Transverse colon (tissue), 4 donors: ENCODE results near the gene SERPINB6. TPM values are rescaled to one million over a fixed set of nuclear protein-coding genes. Genes with fewer than 3 reads are reported as not detected.
A peak's percentile ranks its signal among the peaks of the same experiment; 100 is the strongest.

Source experiments
- DNase-seq: peaks from one replicate; pipeline ENCODE4 v3.0.0-alpha.2; 2019
- H3K27ac ChIP-seq, 4 donors: fragments of 200-600 bp; sonication (generic); 2 replicates each; pipeline ENCODE4 v1.5.1; 2016 to 2018; ENCODE audit warnings: inconsistent platforms in 4 of 4
- H3K27me3 ChIP-seq: fragments of 200-600 bp; sonication (generic); 2 replicates; pipeline ENCODE4 v1.5.1; 2017; ENCODE audit warnings: inconsistent platforms
- H3K36me3 ChIP-seq, 4 donors: fragments of 200-600 bp; sonication (generic); 2 replicates each; pipeline ENCODE4 v1.5.1; 2017 to 2019; ENCODE audit warnings: inconsistent platforms in 4 of 4
- H3K4me1 ChIP-seq, 4 donors: fragments of 200-600 bp; sonication (generic); 2 replicates each; pipeline ENCODE4 v1.5.1; 2017 to 2020; ENCODE audit warnings: inconsistent platforms in 4 of 4
- H3K4me3 ChIP-seq, 4 donors: fragments of 200-600 bp; sonication (generic); 1 replicate in 1 of 4; 2 replicates in 3 of 4; pipeline versions ENCODE4 v1.5.1 to v1.6.1; 2017 to 2019; ENCODE audit warnings: inconsistent platforms in 4 of 4
- H3K9me3 ChIP-seq, 2 donors: fragments of 200-600 bp; sonication (generic); 2 replicates each; pipeline ENCODE4 v1.5.1; 2017 to 2019; ENCODE audit warnings: inconsistent platforms in 2 of 2
- EP300 ChIP-seq: sonication (generic); formaldehyde crosslinking; IDR thresholded peaks from one replicate; pipeline ENCODE4 v1.6.1; 2017; ENCODE audit warnings: antibody characterized with exemption, low read depth
- POLR2A ChIP-seq: fragments of 450-650 bp; IDR thresholded peaks from one replicate; pipeline ENCODE4 v1.6.1; 2016; ENCODE audit warnings: antibody characterized with exemption, mild to moderate bottlenecking, moderate library complexity
- POLR2AphosphoS5 ChIP-seq, 3 donors: sonication (generic); formaldehyde crosslinking; IDR thresholded peaks; one replicate each; pipeline ENCODE4 v1.6.1; 2016; ENCODE audit warnings: antibody characterized with exemption in 3 of 3
- WGBS, 2 donors: methylation state at CpG; one replicate each; pipeline ENCODE4 v1.1.5; 2018; ENCODE audit warnings: low coverage in 1 of 2; 5-methylcytosine and 5-hydroxymethylcytosine counted together
- in situ Hi-C, 4 donors: fragments of 200-750 bp; cut with MboI; loops; one replicate each; pipeline versions ENCODE4 v1.15.0 to v1.15.1; 2017; ENCODE audit warnings: low sequenced_read_pairs in 3 of 4, low pct_ligation_motif_present in 1 of 4, low pct_unique_long_range_greater_than_20kb in 1 of 4
- intact Hi-C: fragments of 100-400 bp; cut with DNase I; formaldehyde crosslinking; loops from one replicate; pipeline ENCODE4 v1.15.1; 2023; ENCODE audit warnings: low total_unique reads
- total RNA-seq, 4 donors: library from RNA; depleted of rRNA; stranded (reverse); fragments of >200 nt; gene quantifications; one replicate each; pipeline ENCODE4 v1.1.0, GENCODE V29; 2016
- TF ChIP-seq, protein P1 (sequence below), 5 experiments: fragments of 200-600 bp in 3 of 5; fragments of 450-650 bp in 2 of 5; sonication (generic) in 3 of 5; IDR thresholded peaks; 1 replicate in 2 of 5; 2 replicates in 3 of 5; pipeline ENCODE4 v1.5.1; 2016 to 2017; ENCODE audit warnings: antibody characterized with exemption in 5 of 5, inconsistent platforms in 3 of 5, mild to moderate bottlenecking in 2 of 5, moderate library complexity in 1 of 5

The SERPINB6 gene
- total RNA-seq, 4 donors from 2014 or later, result 134 to 276 (median 170) TPM

DNA sequence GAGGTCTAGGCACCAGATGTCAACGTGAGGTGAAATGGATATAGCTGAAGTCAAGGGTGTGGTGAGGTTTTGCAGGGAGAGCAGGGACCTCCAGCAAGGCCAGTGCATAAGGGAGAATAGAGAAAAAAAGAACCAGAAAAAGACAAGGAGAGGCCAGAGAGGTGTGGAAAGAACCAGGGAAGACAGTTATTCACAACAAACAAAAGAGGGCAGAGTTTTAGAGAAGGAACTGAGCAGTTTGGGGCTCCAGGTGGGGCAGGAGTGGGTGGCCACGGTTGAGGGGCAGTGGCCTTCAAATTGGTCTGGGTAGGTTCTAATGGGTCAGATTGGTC, 16.7 kb upstream of the SERPINB6 start:
- H3K4me3 ChIP-seq, result peak overlapping the region in 3 of 4 donors; percentile 63 to 88 (median 76)
- H3K4me1 ChIP-seq, result peaks cover 17 to 56% (median 40%) of the 10 kb centered on the region in 4 donors
- DNase-seq, result no peak
- no peaks in the 10 kb centered on the region for H3K9me3 ChIP-seq
- in situ Hi-C loops, result no loop called here
- WGBS, 2 donors, result 15 to 20% methylated on average over 2 of the region's 2 CpGs
- peak overlapping the region; percentile 97 to 99 (median 98) for H3K27ac ChIP-seq
- H3K27me3 ChIP-seq, result no peaks in the 10 kb centered on the region
- H3K36me3 ChIP-seq, result no peaks in the 10 kb centered on the region
- TF ChIP-seq, protein P1, sequence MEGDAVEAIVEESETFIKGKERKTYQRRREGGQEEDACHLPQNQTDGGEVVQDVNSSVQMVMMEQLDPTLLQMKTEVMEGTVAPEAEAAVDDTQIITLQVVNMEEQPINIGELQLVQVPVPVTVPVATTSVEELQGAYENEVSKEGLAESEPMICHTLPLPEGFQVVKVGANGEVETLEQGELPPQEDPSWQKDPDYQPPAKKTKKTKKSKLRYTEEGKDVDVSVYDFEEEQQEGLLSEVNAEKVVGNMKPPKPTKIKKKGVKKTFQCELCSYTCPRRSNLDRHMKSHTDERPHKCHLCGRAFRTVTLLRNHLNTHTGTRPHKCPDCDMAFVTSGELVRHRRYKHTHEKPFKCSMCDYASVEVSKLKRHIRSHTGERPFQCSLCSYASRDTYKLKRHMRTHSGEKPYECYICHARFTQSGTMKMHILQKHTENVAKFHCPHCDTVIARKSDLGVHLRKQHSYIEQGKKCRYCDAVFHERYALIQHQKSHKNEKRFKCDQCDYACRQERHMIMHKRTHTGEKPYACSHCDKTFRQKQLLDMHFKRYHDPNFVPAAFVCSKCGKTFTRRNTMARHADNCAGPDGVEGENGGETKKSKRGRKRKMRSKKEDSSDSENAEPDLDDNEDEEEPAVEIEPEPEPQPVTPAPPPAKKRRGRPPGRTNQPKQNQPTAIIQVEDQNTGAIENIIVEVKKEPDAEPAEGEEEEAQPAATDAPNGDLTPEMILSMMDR (IDR thresholded peaks at IDR 0.05), result no peak
- TF ChIP-seq POLR2A (no peak), EP300 (no peak), POLR2AphosphoS5 (IDR thresholded peaks at IDR 0.05) (no peak)
- intact Hi-C loops, result loop anchor here (5.0 kb wide), 1 partner anchor 36 kb away; no protein-coding TSS in a partner anchor

DNA sequence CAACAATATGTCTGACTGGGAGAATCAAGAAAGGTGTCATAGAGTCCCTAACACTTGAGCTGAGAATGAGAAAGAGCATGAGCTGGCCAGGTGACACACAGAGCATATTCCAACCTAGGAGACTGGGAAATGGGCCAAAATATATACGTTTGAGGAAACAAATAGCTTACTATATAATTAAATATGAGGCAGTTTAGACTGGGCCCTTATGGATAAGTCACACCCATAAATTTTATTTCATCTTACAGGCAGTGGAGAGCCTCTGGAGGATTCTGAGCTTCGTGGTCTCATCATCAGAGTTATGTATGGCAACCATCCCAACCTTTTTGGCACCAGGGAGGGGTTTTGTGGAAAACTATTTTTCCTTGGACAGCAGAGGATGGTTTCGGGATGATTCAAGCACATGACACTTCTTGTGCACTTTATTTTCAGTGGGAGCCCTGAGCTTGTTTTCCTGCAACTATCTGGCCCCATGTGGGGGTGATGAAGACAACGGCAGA, 15.4 kb upstream of the SERPINB6 start:
- no peaks in the 10 kb centered on the region for H3K9me3 ChIP-seq
- H3K27ac ChIP-seq, result peak overlapping the region; percentile 97 to 99 (median 98)
- in situ Hi-C loops (no loop called here), intact Hi-C loops (loop anchor here (5.0 kb wide), 1 partner anchor 34 kb away; no protein-coding TSS in a partner anchor)
- H3K4me1 ChIP-seq, result peaks cover 28 to 68% (median 52%) of the 10 kb centered on the region in 4 donors
- no peaks in the 10 kb centered on the region for H3K27me3 ChIP-seq
- WGBS, 2 donors, result 20% methylated on average over 1 to 4 of the region's 4 CpGs
- no peaks in the 10 kb centered on the region for H3K36me3 ChIP-seq
- no peak overlapping the region for H3K4me3 ChIP-seq
- no peak for DNase-seq
- TF ChIP-seq EP300 (no peak), POLR2A (peak; percentile 41), POLR2AphosphoS5 (IDR thresholded peaks at IDR 0.05) (peak in 2 of 3 donors; percentile 58 to 61)
- TF ChIP-seq, protein P1 (IDR thresholded peaks at IDR 0.05), result no peak

DNA sequence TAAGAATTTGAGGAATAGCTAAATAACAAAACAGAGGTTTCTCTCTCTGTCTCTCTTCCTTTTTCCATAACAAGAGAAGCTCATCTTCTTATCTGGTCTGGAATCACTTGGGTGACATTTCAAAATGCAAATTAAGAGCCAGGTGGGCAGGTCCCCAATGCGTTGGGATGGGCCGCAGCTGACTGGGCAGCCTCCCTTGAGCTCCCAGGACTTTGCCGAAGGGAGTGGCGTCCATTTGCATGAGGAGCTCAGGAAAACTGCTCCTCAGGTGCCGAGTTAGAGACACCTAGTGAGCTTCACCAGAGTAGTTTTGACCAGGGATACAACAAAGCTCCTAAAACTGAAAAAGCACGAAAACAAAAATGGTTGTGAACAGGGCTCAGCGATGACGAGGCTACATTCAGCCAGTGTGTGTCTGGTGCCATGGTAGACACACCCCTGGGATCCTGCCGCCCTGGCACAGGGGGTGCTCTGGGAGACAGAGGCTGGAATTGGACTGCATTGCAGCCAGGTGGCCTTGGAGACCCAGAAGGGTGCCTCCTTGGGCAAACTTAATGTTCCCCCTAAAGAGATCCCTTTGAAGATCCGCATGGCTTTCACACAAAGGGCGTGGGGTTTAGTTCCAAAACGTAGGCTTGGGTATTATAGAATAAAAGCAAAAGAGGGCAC, 13.5 kb upstream of the SERPINB6 start:
- 66% methylated on average over 12 of the region's 12 CpGs; no CpG with 5 or more reads in 1 of the 2 donors for WGBS, 2 donors
- DNase-seq, result peak; percentile 43
- no peaks in the 10 kb centered on the region for H3K9me3 ChIP-seq
- H3K27ac ChIP-seq, result peak overlapping the region; percentile 97 to 99 (median 98)
- intact Hi-C loops, result loop anchor here (5.0 kb wide), 1 partner anchor 33 kb away; no protein-coding TSS in a partner anchor
- in situ Hi-C loops, result no loop called here
- peaks cover 28 to 79% (median 61%) of the 10 kb centered on the region in 4 donors for H3K4me1 ChIP-seq
- no peak for TF ChIP-seq POLR2AphosphoS5 (IDR thresholded peaks at IDR 0.05)
- TF ChIP-seq POLR2A, result no peak
- TF ChIP-seq, protein P1 (IDR thresholded peaks at IDR 0.05), result no peak
- no peak for TF ChIP-seq EP300
- H3K27me3 ChIP-seq, result no peaks in the 10 kb centered on the region
- H3K4me3 ChIP-seq, result peak overlapping the region in 1 of 4 donors; percentile 7
- no peaks in the 10 kb centered on the region for H3K36me3 ChIP-seq

DNA sequence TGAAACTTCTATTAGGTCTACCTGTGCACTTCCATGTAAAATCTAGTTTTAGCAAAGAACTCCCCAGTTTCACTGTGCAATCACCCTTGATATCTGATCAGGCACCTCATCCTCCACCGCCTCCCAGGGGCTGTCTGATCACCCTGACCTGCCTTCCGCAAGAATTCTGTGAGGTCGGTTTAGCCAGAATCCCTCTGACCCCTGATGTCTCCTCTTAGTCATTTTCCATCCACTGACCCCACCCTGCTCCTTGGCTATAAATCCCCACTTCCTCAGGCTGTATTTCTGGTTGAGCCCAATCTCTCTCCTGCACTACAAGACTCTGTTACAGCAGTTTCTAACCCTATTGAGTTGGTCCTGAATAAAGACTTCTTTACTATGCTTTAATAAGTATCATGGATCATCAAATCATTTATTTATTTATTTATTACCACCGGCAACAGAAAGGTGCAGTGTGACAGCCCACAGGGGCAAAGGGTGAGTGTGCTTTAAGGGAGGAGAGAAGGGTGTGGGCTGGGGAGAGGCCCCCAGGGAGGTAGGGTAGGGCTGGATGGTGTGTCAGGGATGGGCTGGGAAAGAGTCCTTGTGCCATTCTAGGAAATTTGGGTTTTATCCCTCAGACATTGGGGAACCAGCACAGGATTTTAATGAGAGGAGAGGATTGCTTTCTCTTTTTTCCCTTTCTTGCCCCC, 11.2 kb upstream of the SERPINB6 start:
- H3K27me3 ChIP-seq, result no peaks in the 10 kb centered on the region
- no peaks in the 10 kb centered on the region for H3K9me3 ChIP-seq
- peaks cover 24 to 89% (median 54%) of the 10 kb centered on the region in 4 donors for H3K4me1 ChIP-seq
- in situ Hi-C loops, result no loop called here
- no peak for DNase-seq
- H3K36me3 ChIP-seq, result no peaks in the 10 kb centered on the region
- TF ChIP-seq POLR2AphosphoS5 (IDR thresholded peaks at IDR 0.05), result no peak
- TF ChIP-seq, protein P1 (IDR thresholded peaks at IDR 0.05), result no peak
- TF ChIP-seq POLR2A, result no peak
- TF ChIP-seq EP300, result no peak
- no peak overlapping the region for H3K4me3 ChIP-seq
- WGBS, 2 donors, result 62% methylated on average over 4 of the region's 4 CpGs; no CpG with 5 or more reads in 1 of the 2 donors
- H3K27ac ChIP-seq, result peak overlapping the region; percentile 42 to 97 (median 68)
- intact Hi-C loops, result no loop called here
